ENCODE measurements around the gene SLC16A12. TPM values are rescaled to one million over a fixed set of nuclear protein-coding genes. Genes with fewer than 3 reads are reported as not detected.
"Not testable (repeated sequence)": the region's sequence is repeated elsewhere in the genome, so short reads cannot be mapped to it uniquely, and the experiment has no call there.

Gene SLC16A12
- total RNA-seq, 1 donor from 2014 or later, result not detected

DNA sequence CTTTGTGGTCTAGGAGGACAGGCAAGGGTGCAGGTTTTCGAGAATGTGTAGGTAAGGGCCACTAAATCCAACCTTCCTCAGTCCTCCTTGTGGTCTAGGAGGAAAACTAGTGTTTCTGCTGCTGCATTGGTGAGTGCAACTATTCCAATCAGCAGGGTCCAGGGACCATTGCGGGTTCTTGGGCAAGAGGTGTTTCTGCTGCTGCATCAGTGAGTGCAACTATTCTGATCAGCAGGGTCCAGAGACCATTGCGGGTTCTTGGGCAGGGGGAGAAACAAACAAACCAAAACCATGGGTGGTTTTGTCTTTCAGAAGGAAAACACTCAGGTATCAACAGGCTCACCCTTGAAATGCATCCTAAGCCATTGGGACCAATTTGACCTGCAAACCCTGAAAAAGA is 127.6 kb downstream of the SLC16A12 start:
- H3K27ac Mint-ChIP-seq; H3K27me3 Mint-ChIP-seq; DNase-seq; intact Hi-C loops (cut with micrococcal nuclease); H3K4me3 Mint-ChIP-seq: not testable (repeated sequence)
- peaks cover 14% of the 10 kb centered on the region for H3K9me3 Mint-ChIP-seq
- peaks cover 18% of the 10 kb centered on the region for H3K4me1 Mint-ChIP-seq
- peaks cover 53% of the 10 kb centered on the region for H3K36me3 Mint-ChIP-seq (ENCODE audit: low read depth)

DNA sequence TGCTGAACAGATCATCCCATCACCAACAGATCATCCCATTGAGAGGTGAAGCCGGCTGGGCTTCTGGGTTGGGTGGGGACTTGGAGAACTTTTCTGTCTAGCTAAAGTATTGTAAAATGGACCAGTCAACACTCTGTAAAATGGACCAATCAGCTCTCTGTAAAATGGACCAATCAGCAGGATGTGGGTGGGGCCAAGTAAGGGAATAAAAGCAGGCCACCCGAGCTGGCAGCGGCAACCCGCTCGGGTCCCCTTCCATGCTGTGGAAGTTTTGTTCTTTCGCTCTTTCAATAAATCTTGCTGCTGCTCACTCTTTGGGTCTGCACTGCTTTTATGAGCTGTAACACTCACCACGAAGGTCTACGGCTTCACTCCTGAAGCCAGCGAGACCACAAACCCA is 129.2 kb downstream of the SLC16A12 start:
- H3K27me3 Mint-ChIP-seq; intact Hi-C loops (cut with micrococcal nuclease); H3K9me3 Mint-ChIP-seq; H3K27ac Mint-ChIP-seq; H3K4me3 Mint-ChIP-seq: not testable (repeated sequence)
- Mint-ChIP-seq H3K4me1 (peaks cover 14% of the 10 kb centered on the region), H3K36me3 (ENCODE audit: low read depth) (peaks cover 54% of the 10 kb centered on the region)
- peak; percentile 44 for DNase-seq

DNA sequence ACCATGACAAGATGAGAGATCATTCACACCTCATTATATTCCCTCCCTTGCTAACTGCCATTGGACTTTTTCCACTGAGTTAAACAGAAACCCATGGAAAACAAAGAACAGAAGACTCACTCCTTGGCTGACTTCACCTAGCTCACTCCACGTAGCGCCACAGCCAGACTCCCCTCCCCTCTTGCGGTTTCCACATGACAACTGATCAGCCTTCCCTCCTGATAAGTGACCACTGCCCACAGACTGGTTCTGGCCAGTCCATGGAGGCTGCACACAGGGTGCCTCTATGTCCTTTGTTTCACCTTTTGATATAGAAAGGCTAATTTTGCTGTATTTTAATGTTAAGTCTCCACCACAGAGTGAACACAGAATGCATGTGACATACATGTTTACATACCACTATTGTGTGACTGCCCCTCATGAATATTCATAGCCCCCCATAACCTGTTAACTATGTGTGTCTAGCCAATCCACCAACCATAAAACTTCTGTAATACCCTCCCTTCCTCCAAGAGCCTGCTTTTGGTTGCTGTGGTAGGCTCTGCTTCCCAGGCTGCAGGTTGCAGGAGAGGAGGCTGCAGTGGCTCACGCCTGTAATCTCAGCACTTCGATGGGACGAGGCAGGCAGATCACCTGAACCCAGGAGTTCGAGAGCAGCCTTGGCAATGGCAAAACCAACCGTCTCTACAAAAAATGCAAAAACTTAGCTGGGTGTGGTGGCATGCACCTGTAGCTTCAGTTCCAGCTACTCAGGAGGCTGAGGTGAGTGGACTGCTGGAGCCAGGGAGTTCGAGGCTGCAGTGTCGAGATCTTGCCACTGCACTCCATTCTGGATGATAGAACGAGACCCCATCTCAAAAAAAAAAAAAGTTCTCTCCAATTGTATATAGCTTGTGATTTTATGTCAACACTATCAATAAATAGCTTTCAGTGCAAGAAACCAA is 131.0 kb downstream of the SLC16A12 start:
- Mint-ChIP-seq H3K4me3 (no peak overlapping the region), H3K36me3 (ENCODE audit: low read depth) (peaks cover 56% of the 10 kb centered on the region), H3K4me1 (peaks cover 7% of the 10 kb centered on the region), H3K27ac (no peak overlapping the region), H3K9me3 (peaks cover 9% of the 10 kb centered on the region), H3K27me3 (no peaks in the 10 kb centered on the region)
- intact Hi-C loops (cut with micrococcal nuclease), result no loop called here
- DNase-seq, result no peak

DNA sequence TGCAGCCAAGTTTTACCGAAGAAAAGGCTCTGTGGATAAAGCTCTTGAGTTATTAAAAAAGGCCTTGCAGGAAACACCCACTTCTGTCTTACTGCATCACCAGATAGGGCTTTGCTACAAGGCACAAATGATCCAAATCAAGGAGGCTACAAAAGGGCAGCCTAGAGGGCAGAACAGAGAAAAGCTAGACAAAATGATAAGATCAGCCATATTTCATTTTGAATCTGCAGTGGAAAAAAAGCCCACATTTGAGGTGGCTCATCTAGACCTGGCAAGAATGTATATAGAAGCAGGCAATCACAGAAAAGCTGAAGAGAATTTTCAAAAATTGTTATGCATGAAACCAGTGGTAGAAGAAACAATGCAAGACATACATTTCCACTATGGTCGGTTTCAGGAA is 132.4 kb downstream of the SLC16A12 start:
- H3K4me1 Mint-ChIP-seq, result peaks cover 11% of the 10 kb centered on the region
- no peak overlapping the region for H3K4me3 Mint-ChIP-seq
- DNase-seq, result no peak
- H3K36me3 Mint-ChIP-seq (ENCODE audit: low read depth), result peaks cover 52% of the 10 kb centered on the region
- H3K27ac Mint-ChIP-seq, result no peak overlapping the region
- H3K27me3 Mint-ChIP-seq, result no peaks in the 10 kb centered on the region
- peaks cover 9% of the 10 kb centered on the region for H3K9me3 Mint-ChIP-seq
- intact Hi-C loops (cut with micrococcal nuclease), result no loop called here

DNA sequence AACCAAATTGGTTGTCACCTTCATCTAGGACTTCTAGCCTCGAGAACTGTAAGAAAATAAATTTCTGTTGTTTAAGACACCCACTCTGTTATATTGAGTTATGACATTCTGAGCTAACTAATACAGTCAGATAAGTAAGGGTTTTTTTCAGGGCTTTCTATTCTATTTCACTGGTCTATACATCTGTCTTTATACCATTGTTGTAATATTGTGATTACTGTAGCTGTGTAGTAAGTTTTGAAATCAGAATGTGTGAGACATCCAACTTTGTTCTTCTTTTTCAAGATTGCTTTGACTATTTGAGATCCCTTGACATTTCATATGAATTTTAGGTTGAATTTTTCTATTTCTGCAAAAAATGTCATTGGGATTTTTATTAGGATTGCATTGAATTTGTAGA is 135.4 kb downstream of the SLC16A12 start:
- intact Hi-C loops (cut with micrococcal nuclease), result loop anchor here (1.0 kb wide), 1 partner anchor 14 kb away; the partner anchor contains the start of gene IFIT5
- Mint-ChIP-seq H3K4me3 (no peak overlapping the region), H3K27ac (no peak overlapping the region), H3K27me3 (no peaks in the 10 kb centered on the region), H3K4me1 (peaks cover 26% of the 10 kb centered on the region), H3K9me3 (peaks cover 6% of the 10 kb centered on the region), H3K36me3 (ENCODE audit: low read depth) (peaks cover 53% of the 10 kb centered on the region)
- DNase-seq, result no peak

DNA sequence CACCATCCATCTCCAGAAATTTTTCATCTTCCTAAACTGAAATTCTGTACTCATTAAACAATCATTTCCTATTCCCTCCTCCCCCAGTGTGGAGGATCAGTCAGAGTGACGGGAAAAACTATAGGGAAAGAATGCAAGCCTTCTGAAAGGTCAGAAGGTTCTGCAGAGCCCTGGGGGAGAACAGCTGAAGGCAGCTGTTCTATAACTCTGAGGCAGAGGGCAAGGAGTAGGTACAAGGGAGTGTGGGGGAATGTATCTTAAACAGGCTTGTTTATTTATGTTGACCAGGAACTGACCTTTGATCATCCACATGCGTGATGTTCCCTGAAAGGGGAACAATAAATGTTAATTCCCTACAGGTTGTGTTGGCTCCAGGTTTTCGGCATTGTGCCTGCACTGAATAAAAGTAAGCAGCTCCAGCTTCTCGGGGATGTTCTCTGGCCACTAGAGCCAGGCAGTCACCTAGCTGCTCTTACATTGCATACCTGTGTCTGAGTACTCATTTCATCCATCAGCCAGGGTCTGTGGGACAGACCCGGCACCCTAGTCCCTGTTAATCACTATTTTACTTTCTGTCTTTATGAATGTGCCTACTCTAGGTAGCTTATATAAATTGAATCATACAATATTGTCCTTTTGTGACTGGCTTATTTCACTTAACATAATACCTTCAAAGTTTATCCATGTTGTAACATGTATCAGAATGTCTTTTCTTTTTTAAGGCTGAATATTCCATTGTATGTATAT is 137.2 kb downstream of the SLC16A12 start:
- Mint-ChIP-seq H3K27me3 (no peaks in the 10 kb centered on the region), H3K9me3 (peaks cover 7% of the 10 kb centered on the region), H3K36me3 (ENCODE audit: low read depth) (peaks cover 43% of the 10 kb centered on the region), H3K4me1 (peaks cover 31% of the 10 kb centered on the region), H3K4me3 (no peak overlapping the region), H3K27ac (no peak overlapping the region)
- DNase-seq, result no peak
- intact Hi-C loops (cut with micrococcal nuclease), result no loop called here

DNA sequence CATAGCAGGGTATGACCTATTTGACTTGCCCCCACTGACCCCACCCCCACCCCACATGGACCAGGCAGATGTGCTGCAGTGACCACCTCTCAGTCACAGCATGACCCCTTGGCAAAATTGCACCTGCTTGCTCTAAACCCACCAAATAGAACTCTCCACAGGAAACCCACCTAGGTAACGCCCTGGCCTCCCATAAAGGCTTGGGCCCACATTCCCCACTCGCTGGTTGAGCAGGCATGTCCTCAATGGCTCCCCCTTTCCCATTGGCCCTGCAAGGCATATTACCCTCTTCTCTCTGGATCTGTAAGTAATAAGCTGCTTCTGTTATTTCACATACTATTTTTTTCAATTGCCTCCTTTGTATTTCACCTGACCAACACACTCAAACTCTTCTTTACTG is 140.3 kb downstream of the SLC16A12 start:
- intact Hi-C loops (cut with micrococcal nuclease), result no loop called here
- Mint-ChIP-seq H3K27ac (no peak overlapping the region), H3K27me3 (no peaks in the 10 kb centered on the region), H3K36me3 (ENCODE audit: low read depth) (peaks cover 25% of the 10 kb centered on the region), H3K4me1 (peaks cover 38% of the 10 kb centered on the region), H3K4me3 (peak overlapping the region; percentile 64), H3K9me3 (peaks cover 7% of the 10 kb centered on the region)
- DNase-seq, result no peak

DNA sequence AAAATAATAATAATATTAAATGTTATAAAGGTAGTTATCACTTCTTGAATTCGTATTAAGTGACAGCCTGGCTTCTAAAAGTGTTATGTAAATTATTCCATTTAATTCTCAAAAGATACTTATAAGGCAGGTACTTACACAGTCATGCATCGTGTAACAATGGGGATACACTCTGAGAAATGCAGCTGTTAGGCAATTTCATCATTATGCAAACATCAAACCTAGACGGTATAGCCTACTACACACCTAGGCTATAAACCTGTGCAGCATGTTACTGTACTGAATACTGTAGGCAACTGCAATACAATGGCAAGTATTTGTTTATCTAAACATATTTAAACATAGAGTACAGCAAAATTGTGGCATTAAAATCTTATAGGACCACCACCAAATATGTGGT is 141.5 kb downstream of the SLC16A12 start:
- Mint-ChIP-seq H3K27me3 (no peaks in the 10 kb centered on the region), H3K9me3 (peaks cover 7% of the 10 kb centered on the region), H3K27ac (no peak overlapping the region), H3K4me3 (peak overlapping the region; percentile 82), H3K36me3 (ENCODE audit: low read depth) (peaks cover 21% of the 10 kb centered on the region), H3K4me1 (peaks cover 36% of the 10 kb centered on the region)
- intact Hi-C loops (cut with micrococcal nuclease), result no loop called here
- DNase-seq, result no peak

DNA sequence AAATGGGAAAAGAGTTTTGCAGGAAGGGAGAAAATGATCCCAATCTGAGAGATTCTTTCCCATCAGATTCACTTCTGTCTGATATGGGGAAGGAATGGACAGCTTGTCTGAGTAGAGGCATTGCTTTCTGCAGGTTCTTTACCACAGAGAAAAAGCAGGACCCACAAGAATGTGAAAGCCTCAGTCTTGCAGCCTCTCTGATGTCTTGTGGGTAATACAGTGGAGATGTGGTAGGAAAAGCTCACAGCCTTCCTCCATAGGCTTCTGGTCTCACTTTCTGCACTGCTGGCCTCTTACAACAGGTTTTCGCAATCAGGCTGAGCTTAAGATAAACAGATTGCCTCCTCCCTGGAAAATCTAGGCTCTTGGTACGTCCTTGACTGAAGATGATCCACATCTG is 142.4 kb downstream of the SLC16A12 start:
- peak overlapping the region; percentile 82 for H3K4me3 Mint-ChIP-seq
- intact Hi-C loops (cut with micrococcal nuclease), result loop anchor here (1.0 kb wide), 3 partner anchors 21 to 61 kb away; partner anchors contain the start of gene IFIT5
- peak; percentile 76 for DNase-seq
- H3K27ac Mint-ChIP-seq, result no peak overlapping the region
- no peaks in the 10 kb centered on the region for H3K27me3 Mint-ChIP-seq
- peaks cover 33% of the 10 kb centered on the region for H3K4me1 Mint-ChIP-seq
- peaks cover 7% of the 10 kb centered on the region for H3K9me3 Mint-ChIP-seq
- H3K36me3 Mint-ChIP-seq (ENCODE audit: low read depth), result peaks cover 17% of the 10 kb centered on the region

DNA sequence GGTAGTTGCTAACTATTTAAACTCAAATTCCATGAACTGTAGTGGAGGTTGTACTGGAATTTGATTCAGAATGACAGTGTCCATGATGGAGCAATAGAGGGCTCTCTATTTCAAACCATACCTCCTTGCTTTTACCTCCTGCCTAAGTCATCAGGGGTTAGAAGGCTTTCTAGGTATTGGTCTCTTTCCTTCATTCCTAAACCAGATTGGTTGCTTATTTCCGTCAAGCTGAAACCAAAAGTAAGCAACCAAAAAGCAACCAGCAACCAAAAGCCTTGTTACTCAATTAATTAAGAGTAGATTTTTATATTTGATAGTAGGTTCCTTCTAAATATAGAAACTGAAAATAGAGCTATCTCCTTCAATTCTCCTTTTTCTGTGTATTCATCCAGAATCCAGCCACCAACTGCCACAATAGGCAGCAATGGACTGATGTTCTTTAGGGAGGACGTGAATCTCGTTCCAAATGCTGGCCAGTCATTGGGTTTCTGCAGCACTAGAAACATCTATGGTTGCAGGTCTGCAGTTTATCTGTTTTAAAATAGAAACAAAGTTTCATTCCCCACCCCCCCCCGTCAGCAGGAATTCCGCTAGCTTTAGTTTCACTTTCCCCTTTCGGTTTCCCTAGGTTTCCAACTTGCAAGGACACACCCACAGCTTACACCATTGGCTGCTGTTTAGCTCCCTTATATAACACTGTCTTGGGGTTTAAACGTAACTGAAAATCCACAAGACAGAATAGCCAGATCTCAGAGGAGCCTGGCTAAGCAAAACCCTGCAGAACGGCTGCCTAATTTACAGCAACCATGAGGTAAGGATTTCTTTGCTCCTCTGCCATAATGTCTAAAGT is 143.3 kb downstream of the SLC16A12 start, which contains the start of gene IFIT1:
TSS of gene IFIT1 (plus strand) at position 717 of the 850 bp plus-strand sequence. CDS start at position 807, 90 bp downstream.
- H3K9me3 Mint-ChIP-seq, result peaks cover 7% of the 10 kb centered on the region
- intact Hi-C loops (cut with micrococcal nuclease), result loop anchor here (1.0 kb wide), 3 partner anchors 22 to 60 kb away; partner anchors contain the start of gene IFIT5
- peak within 1 kb of the TSS; percentile 67 for H3K27ac Mint-ChIP-seq
- H3K27me3 Mint-ChIP-seq, result peaks cover 2% of the 10 kb centered on the region
- peaks cover 15% of the 10 kb centered on the region for H3K36me3 Mint-ChIP-seq (ENCODE audit: low read depth)
- DNase-seq, result peak; percentile 88
- peak within 1 kb of the TSS; percentile 82 for H3K4me3 Mint-ChIP-seq
- peaks cover 31% of the 10 kb centered on the region for H3K4me1 Mint-ChIP-seq

DNA sequence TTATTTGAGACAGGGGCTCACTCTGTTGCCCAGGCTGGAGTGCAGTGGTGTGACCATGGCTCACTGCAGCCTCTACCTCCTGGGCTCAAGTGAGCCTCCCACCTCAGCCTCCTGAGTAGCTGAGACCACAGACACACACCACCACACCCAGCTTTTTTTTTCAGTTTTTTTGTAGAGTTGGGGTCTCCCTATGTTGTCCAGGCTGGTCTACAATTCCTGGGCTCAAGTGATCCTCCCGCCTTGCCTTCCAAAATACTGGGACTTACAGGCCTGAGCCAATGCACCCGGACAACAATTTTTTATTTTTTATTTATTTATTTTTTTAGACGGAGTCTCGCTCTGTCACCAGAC is 144.2 kb downstream of the SLC16A12 start:
- H3K36me3 Mint-ChIP-seq (ENCODE audit: low read depth); DNase-seq; H3K4me3 Mint-ChIP-seq; intact Hi-C loops (cut with micrococcal nuclease); H3K27me3 Mint-ChIP-seq; H3K27ac Mint-ChIP-seq; H3K9me3 Mint-ChIP-seq: not testable (repeated sequence)
- H3K4me1 Mint-ChIP-seq, result peaks cover 26% of the 10 kb centered on the region

DNA sequence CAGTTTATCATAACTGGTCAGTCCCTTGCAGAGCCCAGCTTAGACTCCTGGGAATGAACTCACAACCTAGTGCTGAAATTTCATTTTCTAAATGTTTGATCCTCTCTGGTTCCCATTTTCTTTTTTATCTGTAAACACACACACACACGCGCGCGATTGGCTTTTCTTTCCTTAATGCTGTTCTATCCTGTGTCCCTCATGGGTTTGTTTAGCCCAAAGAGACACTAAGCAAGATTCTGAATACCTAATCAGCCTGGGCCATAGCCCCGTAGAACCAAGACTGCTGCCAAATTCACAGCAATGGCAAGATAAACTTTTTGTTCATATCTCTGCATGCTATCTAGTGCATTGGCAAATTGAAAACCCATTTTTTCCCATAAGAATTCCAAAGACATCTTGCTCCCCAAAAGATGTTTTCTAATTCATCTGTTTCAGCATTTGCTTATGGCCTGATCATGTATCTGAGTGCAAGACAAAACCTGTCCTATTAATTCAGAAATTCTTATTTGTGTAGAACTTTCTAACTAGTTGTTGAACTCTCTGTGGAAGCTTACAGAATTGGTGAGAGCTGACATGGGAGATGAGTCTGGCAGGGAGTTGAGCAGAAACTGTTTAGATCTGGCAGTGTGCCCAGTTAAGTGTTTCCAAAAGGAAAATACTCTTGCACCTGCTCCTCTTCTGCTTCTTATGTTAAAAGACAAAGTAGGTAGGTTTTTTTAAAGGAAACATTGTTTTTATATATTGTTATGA is 144.7 kb downstream of the SLC16A12 start:
- intact Hi-C loops (cut with micrococcal nuclease), result no loop called here
- Mint-ChIP-seq H3K36me3 (ENCODE audit: low read depth) (peaks cover 7% of the 10 kb centered on the region), H3K4me3 (no peak overlapping the region), H3K27me3 (peaks cover 5% of the 10 kb centered on the region), H3K27ac (no peak overlapping the region), H3K9me3 (peaks cover 7% of the 10 kb centered on the region), H3K4me1 (peaks cover 25% of the 10 kb centered on the region)
- no peak for DNase-seq

DNA sequence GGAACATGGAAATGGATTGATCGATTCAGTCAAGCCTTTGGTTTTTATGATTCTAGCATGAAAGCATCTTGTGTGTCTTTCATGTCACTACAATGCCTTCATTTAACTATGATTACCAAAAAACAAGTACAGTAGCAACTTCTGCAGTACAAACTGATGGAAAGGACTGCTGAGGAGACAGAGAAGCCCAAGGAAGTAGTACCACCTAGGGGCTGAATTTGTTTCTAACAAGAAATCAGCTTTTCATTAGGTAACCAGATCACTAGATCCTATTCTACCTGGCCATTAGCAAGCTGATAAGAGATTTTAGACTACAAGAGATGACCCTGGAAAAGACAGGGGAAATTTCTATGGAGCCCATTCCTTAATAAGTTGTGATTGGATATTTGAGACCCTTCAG is 146.1 kb downstream of the SLC16A12 start:
- H3K4me3 Mint-ChIP-seq, result no peak overlapping the region
- intact Hi-C loops (cut with micrococcal nuclease), result no loop called here
- H3K4me1 Mint-ChIP-seq, result peaks cover 18% of the 10 kb centered on the region
- DNase-seq, result no peak
- no peaks in the 10 kb centered on the region for H3K9me3 Mint-ChIP-seq
- H3K27me3 Mint-ChIP-seq, result peaks cover 12% of the 10 kb centered on the region
- no peak overlapping the region for H3K27ac Mint-ChIP-seq
- H3K36me3 Mint-ChIP-seq (ENCODE audit: low read depth), result no peaks in the 10 kb centered on the region
